Activated CD4-positive, alpha-beta T cell treated with anti-CD3 and anti-CD28 coated beads, Interleukin-2, Interleukin-4, amounts not matched to agents 100 ng/mL and 50 ng/mL, durations not matched to agents 16 hours and 8 hours (primary cell): ENCODE data around the gene BOLL.
A peak's percentile ranks its signal among the peaks of the same experiment; 100 is the strongest.
"Not testable (repeated sequence)": the region's sequence is repeated elsewhere in the genome, so short reads cannot be mapped to it uniquely, and the experiment has no call there.

Source experiments
- DNase-seq: peaks from one replicate; pipeline ENCODE4 v3.0.0-alpha.2; 2020; ENCODE audit warnings: low spot score

BOLL gene

DNA sequence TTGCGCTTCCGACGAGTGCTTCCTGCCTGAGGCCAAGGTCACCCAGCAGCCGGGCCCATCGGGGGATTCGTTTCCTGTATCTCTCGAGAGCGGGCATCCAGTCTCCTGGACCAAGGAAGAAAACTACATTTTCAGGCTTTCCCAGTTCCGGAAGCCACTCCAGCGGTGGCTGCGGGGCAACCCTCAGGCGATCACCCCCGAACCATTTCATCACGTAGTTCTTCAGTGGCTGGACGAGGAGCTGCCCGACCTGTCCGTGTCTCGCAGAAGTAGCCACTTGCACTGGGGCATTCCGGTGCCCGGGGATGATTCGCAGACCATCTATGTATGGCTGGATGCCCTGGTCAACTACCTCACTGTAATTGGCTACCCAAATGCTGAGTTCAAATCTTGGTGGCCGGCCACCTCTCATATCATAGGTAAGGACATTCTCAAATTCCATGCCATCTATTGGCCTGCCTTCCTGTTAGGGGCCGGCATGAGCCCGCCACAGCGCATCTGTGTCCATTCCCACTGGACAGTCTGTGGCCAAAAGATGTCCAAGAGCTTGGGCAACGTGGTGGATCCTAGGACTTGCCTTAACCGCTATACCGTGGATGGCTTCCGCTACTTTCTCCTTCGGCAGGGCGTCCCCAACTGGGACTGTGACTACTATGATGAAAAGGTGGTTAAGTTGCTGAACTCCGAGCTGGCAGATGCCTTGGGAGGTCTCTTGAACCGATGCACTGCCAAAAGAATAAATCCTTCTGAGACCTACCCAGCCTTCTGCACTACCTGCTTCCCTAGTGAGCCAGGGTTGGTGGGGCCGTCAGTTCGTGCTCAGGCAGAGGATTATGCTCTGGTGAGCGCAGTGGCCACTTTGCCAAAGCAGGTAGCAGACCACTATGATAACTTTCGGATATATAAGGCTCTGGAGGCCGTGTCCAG lies 78.9 kb downstream of the BOLL start:
- no peak for DNase-seq

DNA sequence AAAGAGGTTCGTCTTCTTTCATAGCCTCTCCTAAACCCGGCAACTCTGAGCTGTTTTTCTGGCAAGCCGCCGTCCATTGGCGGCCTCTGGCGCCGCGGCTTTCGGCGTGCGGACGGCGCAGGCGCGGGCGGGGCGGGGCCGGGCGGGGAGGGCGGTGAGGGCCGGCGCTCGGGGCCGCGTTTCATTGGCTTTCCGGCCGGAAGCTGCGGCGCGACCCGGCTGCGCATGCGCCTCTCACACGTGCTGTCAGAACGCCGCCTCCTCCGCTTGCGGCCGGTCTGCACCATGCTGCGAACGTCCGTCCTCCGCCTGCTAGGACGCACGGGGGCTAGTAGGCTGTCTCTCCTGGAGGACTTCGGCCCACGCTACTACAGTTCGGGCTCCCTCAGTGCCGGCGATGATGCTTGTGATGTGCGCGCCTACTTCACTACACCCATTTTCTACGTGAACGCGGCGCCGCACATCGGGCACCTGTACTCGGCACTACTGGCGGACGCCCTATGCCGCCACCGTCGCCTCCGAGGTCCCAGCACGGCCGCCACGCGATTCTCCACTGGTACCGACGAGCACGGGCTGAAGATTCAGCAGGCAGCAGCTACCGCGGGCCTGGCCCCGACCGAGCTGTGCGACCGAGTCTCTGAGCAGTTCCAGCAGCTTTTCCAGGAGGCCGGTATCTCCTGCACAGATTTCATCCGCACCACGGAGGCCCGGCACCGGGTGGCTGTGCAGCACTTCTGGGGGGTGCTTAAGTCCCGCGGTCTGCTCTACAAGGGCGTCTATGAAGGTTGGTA lies 79.8 kb downstream of the BOLL start, which contains the start of gene MARS2:
TSS of gene MARS2 (plus strand) at position 249 of the 791 bp plus-strand sequence. CDS start at position 286, 37 bp downstream.
- DNase-seq = peak; percentile 92

DNA sequence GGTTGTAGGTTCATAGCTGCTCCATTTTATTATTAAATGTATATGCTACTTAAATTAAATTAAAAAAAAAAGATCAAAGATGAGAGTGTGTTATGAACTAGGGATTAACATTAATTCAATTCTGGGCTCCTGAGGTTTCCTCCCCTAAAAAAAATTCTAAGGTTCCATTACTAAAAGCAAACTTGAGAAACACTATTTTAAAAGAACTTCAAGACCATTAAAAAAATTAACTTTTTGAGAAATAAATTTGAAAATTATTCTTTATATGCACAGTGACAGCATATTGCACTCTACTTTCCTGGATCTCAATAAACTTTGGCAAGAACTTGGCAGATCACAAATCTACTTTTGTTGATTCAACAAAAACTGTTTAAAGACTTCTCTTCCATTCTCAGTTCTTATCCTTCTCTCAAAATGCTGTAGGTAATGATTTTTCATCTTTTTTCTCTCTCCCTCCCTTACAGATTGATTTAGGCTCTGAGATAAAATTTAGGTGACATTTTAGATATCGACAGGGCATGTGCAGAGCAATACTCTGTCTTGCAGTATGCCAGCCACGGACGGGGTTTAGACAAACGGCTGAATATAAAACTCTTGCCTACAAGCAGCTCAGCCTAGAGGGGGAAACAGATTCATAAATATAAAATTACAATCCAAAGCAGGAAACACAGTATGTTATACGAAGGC lies 80.5 kb downstream of the BOLL start:
- DNase-seq = no peak

DNA sequence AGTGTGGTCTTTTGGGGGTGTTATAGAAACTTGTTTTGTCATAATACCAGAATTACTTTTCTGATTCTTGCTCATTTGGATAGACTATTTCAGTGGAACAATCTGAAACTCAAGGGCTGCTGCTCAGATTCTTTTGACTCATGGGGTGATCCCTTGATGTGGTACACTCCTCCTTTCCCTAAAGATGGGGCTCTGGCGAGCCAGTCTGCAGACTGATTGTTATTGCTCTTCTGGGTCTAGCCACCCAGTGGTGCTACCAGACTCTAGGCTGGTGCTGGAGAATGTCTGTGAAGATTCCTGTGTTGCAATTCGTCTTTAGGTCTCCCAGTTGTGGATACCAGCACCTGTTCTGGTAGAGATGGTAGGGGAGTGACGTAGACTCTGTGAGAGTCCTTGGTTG lies 84.2 kb downstream of the BOLL start:
- no peak for DNase-seq

DNA sequence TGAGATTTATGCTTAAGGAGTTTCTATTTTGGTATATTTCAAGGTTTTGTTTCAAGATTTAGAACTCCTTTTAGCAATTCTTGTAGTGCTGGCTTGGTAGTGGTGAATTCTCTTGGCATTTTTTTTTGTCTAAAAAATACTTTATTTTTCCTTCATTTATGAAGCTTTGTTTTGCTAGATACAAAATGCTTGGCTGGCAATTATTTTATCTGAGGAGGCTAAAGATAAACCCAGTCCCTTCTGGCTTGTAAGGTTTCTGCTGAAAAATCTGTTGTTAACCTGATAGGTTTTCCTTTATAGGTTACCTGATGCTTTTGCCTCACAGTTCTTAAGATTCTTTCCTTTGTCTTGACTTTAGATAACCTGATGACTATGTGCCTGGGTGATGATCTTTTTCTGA lies 85.4 kb downstream of the BOLL start:
- not testable (repeated sequence) for DNase-seq

DNA sequence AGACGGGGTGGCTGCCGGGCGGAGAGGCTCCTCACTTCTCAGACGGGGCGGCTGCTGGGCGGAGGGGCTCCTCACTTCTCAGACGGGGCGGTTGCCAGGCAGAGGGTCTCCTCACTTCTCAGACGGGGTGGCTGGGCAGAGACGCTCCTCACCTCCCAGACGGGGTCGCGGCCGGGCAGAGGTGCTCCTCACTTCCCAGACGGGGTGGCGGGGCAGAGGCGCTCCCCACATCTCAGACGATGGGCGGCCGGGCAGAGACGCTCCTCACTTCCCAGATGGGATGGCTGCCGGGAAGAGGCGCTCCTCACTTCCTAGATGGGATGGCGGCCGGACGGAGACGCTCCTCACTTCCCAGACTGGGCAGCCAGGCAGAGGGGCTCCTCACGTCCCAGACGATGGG lies 88.5 kb downstream of the BOLL start:
- DNase-seq = not testable (repeated sequence)

DNA sequence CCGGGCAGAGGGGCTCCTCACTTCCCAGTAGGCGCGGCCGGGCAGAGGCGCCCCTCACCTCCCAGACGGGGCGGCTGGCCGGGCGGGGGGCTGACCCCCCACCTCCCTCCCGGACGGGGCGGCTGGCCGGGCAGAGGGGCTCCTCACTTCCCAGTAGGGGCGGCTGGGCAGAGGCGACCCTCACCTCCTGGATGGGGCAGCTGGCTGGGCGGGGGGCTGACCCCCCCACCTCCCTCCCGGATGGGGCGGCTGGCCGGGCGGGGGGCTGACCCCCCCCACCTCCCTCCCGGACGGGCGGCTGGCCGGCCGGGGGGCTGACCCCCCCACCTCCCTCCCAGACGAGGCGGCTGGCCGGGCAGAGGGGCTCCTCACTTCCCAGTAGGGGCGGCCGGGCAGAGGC lies 89.1 kb downstream of the BOLL start:
- DNase-seq = not testable (repeated sequence)

DNA sequence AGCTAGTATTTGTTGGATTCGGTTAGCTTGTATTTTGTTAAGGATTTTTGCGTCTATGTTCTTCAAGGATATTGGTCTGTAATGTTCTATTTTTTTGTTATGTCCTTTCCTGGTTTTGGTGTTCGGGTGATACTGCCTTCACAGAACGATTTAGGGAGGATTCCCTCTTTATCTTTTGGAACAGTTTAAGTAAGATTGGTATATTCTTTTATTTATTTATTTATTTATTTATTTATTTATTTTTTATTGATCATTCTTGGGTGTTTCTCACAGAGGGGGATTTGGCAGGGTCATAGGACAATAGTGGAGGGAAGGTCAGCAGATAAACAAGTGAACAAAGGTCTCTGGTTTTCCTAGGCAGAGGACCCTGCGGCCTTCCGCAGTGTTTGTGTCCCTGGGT lies 89.9 kb downstream of the BOLL start:
- DNase-seq = not testable (repeated sequence)

DNA sequence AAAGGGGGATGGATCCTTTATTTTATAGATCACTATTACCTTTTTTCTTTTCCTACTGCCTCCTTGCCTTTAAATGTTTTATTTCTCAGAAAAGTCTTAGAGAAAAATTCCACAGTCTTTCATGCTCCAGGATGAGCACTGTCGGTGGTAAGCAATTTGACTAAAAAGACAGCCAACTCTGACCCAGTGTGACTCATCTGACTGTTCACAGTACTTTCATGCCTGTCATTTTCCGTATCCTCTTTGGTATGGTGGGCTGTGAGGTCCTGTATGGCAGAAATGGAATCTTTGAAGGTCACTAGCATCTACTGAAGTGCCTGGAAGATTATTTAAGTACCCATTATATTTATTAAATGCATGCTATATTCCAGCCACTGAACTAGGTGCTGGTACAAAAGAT lies 107.6 kb downstream of the BOLL start:
- DNase-seq = no peak

DNA sequence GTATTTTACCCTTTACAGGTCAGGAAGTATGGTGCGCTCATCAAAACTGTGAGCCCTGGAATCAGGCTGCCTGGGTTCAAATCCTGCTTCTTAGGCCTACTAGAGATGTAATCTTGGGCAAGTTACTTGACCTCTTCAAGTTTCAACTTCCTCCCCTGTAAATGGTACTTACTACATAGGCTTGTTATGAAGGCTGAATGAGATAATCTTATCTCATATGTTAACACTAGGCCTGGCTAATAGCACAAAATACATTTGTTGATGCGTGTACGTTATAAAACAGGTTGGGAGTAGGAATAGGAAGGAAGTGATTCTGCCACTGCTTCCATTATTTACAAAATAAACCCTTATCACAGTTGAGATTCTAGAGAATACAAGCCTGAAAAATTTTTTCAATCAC lies 108.1 kb downstream of the BOLL start:
- DNase-seq = no peak
